HEK293 (cell line): ENCODE measurements around the gene TBC1D3G.
"Not testable (repeated sequence)": the region's sequence is repeated elsewhere in the genome, so short reads cannot be mapped to it uniquely, and the experiment has no call there.

Source experiments
- CTCF ChIP-seq: fragments of 450-650 bp; formaldehyde crosslinking; IDR thresholded peaks from 2 replicates; pipeline ENCODE4 v1.5.1; 2016; ENCODE audit warnings: missing biosample characterization, missing genetic modification characterization
- KLF1 ChIP-seq: fragments of 450-650 bp; formaldehyde crosslinking; IDR thresholded peaks from 2 replicates; pipeline ENCODE4 v1.5.1; 2016; ENCODE audit warnings: missing biosample characterization, missing genetic modification characterization
- KLF16 ChIP-seq: fragments of 450-650 bp; formaldehyde crosslinking; IDR thresholded peaks from 2 replicates; pipeline ENCODE4 v1.5.1; 2017; ENCODE audit warnings: missing biosample characterization, missing genetic modification characterization
- YY1 ChIP-seq: fragments of 450-650 bp; formaldehyde crosslinking; IDR thresholded peaks from 2 replicates; pipeline ENCODE4 v1.5.1; 2018; ENCODE audit warnings: missing biosample characterization, missing genetic modification characterization
- ZNF175 ChIP-seq: fragments of 450-650 bp; formaldehyde crosslinking; IDR thresholded peaks from 2 replicates; pipeline ENCODE4 v1.5.1; 2016; ENCODE audit warnings: missing biosample characterization, missing genetic modification characterization
- ZNF239 ChIP-seq: fragments of 450-650 bp; formaldehyde crosslinking; IDR thresholded peaks from 2 replicates; pipeline ENCODE4 v1.5.1; 2016; ENCODE audit warnings: missing biosample characterization, missing genetic modification characterization
- ZNF324 ChIP-seq: fragments of 450-650 bp; formaldehyde crosslinking; IDR thresholded peaks from 2 replicates; pipeline ENCODE4 v1.5.1; 2016; ENCODE audit warnings: missing biosample characterization, missing genetic modification characterization
- ZNF473 ChIP-seq: fragments of 450-650 bp; formaldehyde crosslinking; IDR thresholded peaks from 2 replicates; pipeline ENCODE4 v1.5.1; 2017; ENCODE audit warnings: missing biosample characterization, missing genetic modification characterization
- ZNF549 ChIP-seq: fragments of 450-650 bp; IDR thresholded peaks from 2 replicates; pipeline ENCODE4 v1.5.1; 2018; ENCODE audit warnings: missing biosample characterization, missing genetic modification characterization, mild to moderate bottlenecking, inconsistent platforms, moderate library complexity
- ZNF580 ChIP-seq: fragments of 450-650 bp; formaldehyde crosslinking; IDR thresholded peaks from 2 replicates; pipeline ENCODE4 v1.5.1; 2016; ENCODE audit warnings: missing biosample characterization, missing genetic modification characterization
- ZNF629 ChIP-seq: fragments of 450-650 bp; formaldehyde crosslinking; IDR thresholded peaks from 2 replicates; pipeline ENCODE4 v1.5.1; 2017; ENCODE audit warnings: missing biosample characterization, missing genetic modification characterization
- ZNF639 ChIP-seq: fragments of 450-650 bp; formaldehyde crosslinking; IDR thresholded peaks from 2 replicates; pipeline ENCODE4 v1.5.1; 2016; ENCODE audit warnings: missing biosample characterization, missing genetic modification characterization

- not testable (repeated sequence) for TF ChIP-seq ZNF473 (tag by site-specific recombination); ZNF639; CTCF; ZNF239; ZNF580 (tag by site-specific recombination); KLF1; ZNF175; ZNF549 (tag by site-specific recombination); KLF16 (tag by site-specific recombination); ZNF324; ZNF629; YY1 (tag by site-specific recombination)
Measured at GRCh38 chr17:36315736-36316135, 7.9 kb upstream of the TBC1D3G start.
